RCC 7860 (cell line): ENCODE measurements around the gene REPS2.

Experiments used
- DNase-seq: peaks from one replicate; pipeline ENCODE4 v3.0.0-alpha.2; 2015; ENCODE audit warnings: low spot score
- FAIRE-seq: peaks from 2 replicates; lab custom pipeline; 2012; peaks lifted over from hg19 to GRCh38; lab: Jason Lieb, UNC

Gene REPS2

GRCh38 chrX:17075004-17075403, 128.5 kb downstream of the REPS2 start:
- DNase-seq (no peak), FAIRE-seq (no peak)

DNA sequence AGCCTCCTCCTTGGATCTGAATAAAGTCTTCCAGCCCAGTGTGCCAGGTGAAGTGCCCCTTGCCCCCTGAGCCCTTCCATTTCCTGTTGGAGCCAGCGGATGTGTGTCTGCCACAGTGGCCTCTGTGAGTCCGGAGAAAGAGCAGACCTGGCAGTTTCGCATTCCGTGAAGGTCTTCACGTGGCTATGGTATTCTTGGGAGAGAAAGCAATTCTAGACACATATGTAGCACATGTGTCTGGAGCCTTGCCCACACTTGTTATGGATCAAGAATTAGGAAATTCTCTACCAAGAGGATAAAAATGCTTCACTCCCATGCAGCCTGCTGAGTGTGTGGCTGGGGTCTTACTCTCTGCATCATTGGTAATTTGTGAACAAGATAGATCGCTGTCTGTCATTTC, 130.9 kb downstream of the REPS2 start:
- FAIRE-seq = no peak
- DNase-seq = no peak

DNA sequence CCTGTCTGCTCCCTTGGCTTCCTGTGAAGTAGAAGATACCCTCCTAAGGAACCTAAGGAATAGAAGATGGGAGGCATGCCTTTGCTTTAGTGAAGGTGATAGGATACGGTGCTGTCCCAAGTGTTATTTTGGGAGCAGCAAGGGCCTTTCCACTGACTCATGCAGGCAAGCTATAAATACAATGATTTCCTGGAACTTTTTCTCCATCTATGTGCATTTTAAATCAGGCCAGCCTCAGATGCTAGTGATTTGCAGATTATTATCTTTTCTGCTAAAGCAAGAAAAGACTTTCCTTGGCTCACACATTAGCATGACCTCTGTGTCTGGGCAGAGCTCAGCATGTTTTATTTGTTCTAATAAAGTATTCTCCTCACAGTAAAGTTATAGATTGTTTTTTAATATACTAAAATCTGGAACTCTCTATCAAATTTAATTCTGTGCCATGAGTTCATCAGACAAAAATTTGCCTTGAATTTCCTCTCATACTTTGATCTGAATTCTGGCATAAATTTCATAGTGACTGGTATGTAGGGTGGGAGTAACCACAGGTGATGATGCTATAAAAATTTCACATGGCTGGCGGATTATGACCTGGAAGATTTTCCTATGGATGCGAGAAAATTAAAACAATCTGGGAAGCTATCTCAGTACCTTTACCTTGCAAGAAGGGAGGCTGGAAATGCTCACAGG, 131.7 kb downstream of the REPS2 start:
- DNase-seq = no peak
- FAIRE-seq = no peak

DNA sequence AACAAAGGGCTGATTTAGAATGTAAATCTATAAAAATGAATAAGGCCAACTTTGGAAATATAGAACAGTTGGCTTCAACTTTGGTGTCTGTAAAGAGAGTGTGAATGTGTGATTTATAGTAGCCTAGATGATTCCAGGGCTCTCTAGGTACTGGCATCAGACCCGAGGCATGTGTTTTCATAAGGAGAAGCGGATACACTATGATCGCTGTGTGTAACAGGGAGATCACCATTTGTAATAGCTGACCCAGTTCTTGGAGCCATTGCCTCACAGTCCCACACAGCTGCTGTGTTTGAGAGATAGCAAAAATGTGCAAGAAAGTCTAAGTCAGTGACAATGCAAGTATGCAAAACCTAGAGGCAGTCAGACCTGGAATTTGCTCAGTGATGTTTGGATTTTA, 135.1 kb downstream of the REPS2 start:
- FAIRE-seq (no peak), DNase-seq (no peak)

GRCh38 chrX:17081968-17082367, 135.5 kb downstream of the REPS2 start:
- no peak for DNase-seq

GRCh38 chrX:17082831-17083230, 136.4 kb downstream of the REPS2 start:
- FAIRE-seq = no peak
- no peak for DNase-seq

More at GRCh38 chrX:17081968-17082367, 135.5 kb downstream of the REPS2 start:
- no peak for FAIRE-seq

DNA sequence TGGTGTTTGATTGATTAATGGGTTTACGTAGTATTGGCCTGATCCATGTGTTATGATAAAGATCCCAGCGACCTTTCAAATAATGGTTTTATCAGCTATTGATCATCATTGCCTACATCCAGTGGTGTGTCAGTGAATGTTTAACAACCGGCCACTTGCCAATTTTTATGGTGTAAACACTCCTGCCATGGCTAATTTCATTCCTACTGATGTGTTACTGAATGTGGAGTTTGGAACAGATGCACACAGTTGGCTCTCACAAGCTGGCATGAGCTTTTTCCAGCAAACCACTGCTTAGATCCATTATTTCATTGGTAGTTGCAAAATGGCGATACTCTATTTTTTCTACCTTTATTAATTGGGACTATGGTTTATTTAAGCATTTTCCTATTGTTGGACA, 139.9 kb downstream of the REPS2 start:
- DNase-seq (no peak), FAIRE-seq (no peak)

GRCh38 chrX:17095161-17095560, 148.7 kb downstream of the REPS2 start:
- FAIRE-seq = no peak

GRCh38 chrX:17098516-17099247, 152.2 kb downstream of the REPS2 start:
- DNase-seq (no peak), FAIRE-seq (no peak)

More at GRCh38 chrX:17095161-17095560, 148.7 kb downstream of the REPS2 start:
- DNase-seq = no peak

GRCh38 chrX:17104433-17104832, 158.0 kb downstream of the REPS2 start:
- FAIRE-seq (no peak), DNase-seq (no peak)

GRCh38 chrX:17120816-17121215, 174.4 kb downstream of the REPS2 start:
- DNase-seq = no peak
- FAIRE-seq = no peak

DNA sequence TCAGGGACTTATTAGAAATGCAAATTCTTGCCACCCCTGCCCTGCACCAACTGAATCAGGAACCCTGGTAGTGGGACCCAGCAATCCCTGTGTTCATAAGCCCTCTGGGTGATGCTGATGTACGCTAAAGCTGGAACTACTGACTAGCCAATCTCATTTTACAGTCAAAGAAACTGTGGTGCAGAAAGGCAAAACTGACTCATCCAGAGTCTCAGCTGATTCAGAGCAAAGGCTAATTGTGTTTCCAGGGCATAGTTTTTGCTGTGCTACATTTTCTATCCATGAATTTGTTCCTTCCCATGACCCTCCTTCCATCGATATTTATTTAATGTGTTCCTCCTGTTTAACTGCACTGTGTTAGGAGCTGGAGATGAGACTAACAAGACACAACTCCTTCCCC, 207.5 kb downstream of the REPS2 start:
- DNase-seq = no peak
- FAIRE-seq = no peak

DNA sequence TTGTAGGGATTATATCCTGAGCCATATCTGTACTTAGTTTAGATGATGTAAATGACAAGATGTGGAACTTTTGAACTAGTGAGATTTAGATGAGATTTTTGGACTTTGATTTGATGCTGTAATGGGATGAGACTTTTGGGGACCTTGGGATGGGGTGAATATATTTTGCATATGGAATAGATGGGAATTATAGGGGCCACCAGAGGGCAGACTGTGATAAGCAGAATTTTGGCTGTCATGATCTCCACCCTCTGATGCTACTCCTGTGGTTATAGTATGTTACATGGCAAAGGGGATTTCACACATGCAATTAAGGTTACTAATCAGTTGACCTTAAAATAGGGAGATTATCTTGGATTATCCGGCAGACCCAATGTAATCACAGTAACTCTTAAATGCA, 214.5 kb downstream of the REPS2 start:
- DNase-seq (no peak), FAIRE-seq (no peak)

DNA sequence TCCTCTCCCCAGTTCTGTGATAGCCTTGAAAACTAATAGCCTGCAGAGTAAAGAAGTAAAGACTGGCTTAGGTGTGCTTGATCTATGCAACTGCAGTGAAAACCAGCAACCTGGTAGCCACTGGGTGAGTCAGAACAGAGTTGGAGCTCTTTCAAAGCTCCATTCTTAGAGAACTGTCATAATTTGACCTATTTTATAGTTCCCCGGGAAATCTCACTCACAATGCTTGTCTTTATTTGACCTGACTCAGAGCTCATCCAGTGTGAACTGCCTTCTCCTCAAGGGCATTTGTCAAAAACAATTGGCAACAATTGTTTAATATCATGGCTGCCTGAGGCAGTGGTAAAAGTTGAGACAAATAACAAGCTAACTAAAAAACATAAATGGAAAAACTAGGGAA, 215.5 kb downstream of the REPS2 start:
- DNase-seq (no peak), FAIRE-seq (no peak)

DNA sequence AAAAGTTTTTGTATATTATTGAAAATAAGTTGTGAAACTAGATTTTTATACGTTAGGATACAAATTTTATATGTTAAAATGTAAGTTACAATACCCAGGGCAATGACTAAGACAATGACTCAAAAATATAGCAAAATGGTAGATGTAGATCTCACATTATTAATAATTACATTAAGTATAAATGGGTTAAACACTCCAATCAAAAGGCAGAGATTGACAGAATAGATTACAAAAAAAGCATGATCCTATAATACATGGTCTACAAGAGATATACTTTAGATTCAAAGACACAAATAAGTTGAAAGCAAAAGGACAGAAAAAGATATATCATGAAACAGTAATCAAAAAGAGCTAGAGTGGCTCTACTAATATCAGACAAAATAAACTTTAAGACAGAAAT, 217.6 kb downstream of the REPS2 start:
- DNase-seq (no peak), FAIRE-seq (no peak)

GRCh38 chrX:17164941-17165340, 218.5 kb downstream of the REPS2 start:
- FAIRE-seq (no peak), DNase-seq (no peak)

DNA sequence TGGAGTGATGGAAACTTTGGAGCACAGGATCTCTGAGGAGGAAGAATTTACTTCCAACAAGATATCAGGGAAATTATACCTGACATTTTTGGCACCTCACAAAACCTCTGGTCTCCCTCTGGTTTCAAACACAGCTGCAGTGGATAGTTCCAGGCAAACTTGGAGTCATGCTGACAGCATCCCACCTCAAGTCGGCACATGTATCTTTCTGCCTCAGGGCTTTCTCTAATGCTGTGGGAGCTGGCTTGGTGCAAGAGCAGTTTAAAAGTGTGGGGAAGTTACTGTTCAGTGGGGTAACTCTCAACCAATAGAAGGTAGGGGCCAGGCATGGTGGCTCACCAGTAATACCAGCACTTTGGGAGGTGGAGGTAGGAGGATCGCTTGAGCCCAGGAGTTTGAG, 221.5 kb downstream of the REPS2 start:
- no peak for DNase-seq
- FAIRE-seq = no peak

DNA sequence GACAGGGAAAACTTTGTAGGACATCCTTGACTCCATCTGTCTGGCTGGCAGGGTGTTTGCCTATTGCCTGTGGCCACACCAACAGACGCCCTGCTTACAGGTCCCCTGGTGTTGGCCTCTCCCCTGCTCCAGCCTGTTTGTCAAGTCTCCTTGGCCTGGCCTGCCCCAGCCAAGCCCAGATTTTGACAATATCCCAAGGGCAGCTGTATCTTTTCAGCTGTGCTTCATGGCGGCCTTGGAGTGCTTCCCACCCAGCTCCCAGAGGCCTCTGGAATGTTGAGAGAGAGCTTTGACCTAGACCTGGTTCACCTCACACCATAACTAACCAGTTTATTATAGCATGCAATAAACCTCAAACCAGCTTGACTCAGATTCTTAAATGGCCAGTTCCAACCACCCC, 224.5 kb downstream of the REPS2 start:
- DNase-seq (no peak), FAIRE-seq (no peak)

- no peak for DNase-seq
- FAIRE-seq = no peak
Measured at GRCh38 chrX:17174671-17175070, 228.2 kb downstream of the REPS2 start.

GRCh38 chrX:17182317-17182716, 235.9 kb downstream of the REPS2 start:
- FAIRE-seq = no peak

GRCh38 chrX:17183566-17183965, 237.1 kb downstream of the REPS2 start:
- FAIRE-seq (no peak), DNase-seq (no peak)

More at GRCh38 chrX:17182317-17182716, 235.9 kb downstream of the REPS2 start:
- DNase-seq = no peak

- no peak for FAIRE-seq
Measured at GRCh38 chrX:17185431-17185830, 239.0 kb downstream of the REPS2 start.

More at GRCh38 chrX:17185431-17185830, 239.0 kb downstream of the REPS2 start:
- DNase-seq = no peak
